ENCODE data around the gene TFF3. TPM values are rescaled to one million over a fixed set of nuclear protein-coding genes. Genes with fewer than 3 reads are reported as not detected.

The TFF3 gene
- total and polyA plus RNA-seq, 10 donors = 28.9 to 123 (median 72.7) TPM

GRCh38 chr21:42272109-42272962 lies 42.9 kb downstream of the TFF3 start:
- H3K27me3 ChIP-seq (replicated peaks in 1 of 7) = no peaks in the 10 kb centered on the region

DNA sequence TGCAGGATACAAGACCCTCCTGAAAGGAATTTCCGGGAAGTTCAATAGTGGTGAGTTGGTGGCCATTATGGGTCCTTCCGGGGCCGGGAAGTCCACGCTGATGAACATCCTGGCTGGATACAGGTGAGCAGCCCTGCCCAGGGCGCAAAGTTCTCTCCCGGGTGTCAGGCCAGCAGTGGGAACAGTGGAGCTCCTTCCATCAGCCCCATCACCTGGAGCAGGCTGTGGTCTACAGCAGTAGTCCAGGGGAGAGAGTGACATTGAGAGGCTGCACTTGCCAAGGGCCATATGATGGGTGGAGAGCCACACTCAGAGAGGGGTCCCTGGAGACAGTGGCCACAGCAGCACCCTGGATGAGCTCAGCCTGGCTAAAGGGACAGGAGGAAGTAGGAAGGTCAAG lies 44.1 kb downstream of the TFF3 start:
- Histone ChIP-seq H3K27me3 (replicated peaks in 1 of 7) (no peaks in the 10 kb centered on the region), H3K27ac (peak overlapping the region in 2 of 8 donors; percentile 29 to 38), H3K36me3 (peaks cover 0 to 56% (median 30%) of the 10 kb centered on the region in 6 donors), H3K9me3 (no peaks in the 10 kb centered on the region), H3K4me3 (no peak overlapping the region), H3K4me1 (peaks cover 12 to 46% (median 36%) of the 10 kb centered on the region in 6 donors)
- TF ChIP-seq POLR2AphosphoS5 (IDR thresholded peaks at IDR 0.05) (no peak), POLR2A (IDR thresholded peaks at IDR 0.05) (no peak)
- TF ChIP-seq, protein P1, sequence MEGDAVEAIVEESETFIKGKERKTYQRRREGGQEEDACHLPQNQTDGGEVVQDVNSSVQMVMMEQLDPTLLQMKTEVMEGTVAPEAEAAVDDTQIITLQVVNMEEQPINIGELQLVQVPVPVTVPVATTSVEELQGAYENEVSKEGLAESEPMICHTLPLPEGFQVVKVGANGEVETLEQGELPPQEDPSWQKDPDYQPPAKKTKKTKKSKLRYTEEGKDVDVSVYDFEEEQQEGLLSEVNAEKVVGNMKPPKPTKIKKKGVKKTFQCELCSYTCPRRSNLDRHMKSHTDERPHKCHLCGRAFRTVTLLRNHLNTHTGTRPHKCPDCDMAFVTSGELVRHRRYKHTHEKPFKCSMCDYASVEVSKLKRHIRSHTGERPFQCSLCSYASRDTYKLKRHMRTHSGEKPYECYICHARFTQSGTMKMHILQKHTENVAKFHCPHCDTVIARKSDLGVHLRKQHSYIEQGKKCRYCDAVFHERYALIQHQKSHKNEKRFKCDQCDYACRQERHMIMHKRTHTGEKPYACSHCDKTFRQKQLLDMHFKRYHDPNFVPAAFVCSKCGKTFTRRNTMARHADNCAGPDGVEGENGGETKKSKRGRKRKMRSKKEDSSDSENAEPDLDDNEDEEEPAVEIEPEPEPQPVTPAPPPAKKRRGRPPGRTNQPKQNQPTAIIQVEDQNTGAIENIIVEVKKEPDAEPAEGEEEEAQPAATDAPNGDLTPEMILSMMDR (IDR thresholded peaks at IDR 0.05 in 8 of 11, conservative IDR thresholded peaks at IDR 0.05 in 3 of 11) = no peak
- no peak for DNase-seq
- intact Hi-C loops (cut with DNase I; ENCODE audit: low total_unique reads) = no loop called here
- 92 to 99% (median 93%) methylated on average over 5 to 6 of the region's 6 CpGs for WGBS, 5 donors

More at GRCh38 chr21:42272109-42272962, 42.9 kb downstream of the TFF3 start:
- no peak for DNase-seq
- Histone ChIP-seq H3K4me3 (no peak overlapping the region), H3K36me3 (peaks cover 0 to 68% (median 36%) of the 10 kb centered on the region in 6 donors), H3K27ac (peak overlapping the region in 1 of 8 donors; percentile 14), H3K4me1 (peaks cover 12 to 48% (median 34%) of the 10 kb centered on the region in 6 donors), H3K9me3 (no peaks in the 10 kb centered on the region)
- WGBS, 5 donors = 89 to 95% (median 93%) methylated on average over 11 to 15 of the region's 15 CpGs
- TF ChIP-seq POLR2AphosphoS5 (IDR thresholded peaks at IDR 0.05) (peak in 1 of 3 donors; percentile 37), POLR2A (IDR thresholded peaks at IDR 0.05) (no peak)
- intact Hi-C loops (cut with DNase I; ENCODE audit: low total_unique reads) = no loop called here

DNA sequence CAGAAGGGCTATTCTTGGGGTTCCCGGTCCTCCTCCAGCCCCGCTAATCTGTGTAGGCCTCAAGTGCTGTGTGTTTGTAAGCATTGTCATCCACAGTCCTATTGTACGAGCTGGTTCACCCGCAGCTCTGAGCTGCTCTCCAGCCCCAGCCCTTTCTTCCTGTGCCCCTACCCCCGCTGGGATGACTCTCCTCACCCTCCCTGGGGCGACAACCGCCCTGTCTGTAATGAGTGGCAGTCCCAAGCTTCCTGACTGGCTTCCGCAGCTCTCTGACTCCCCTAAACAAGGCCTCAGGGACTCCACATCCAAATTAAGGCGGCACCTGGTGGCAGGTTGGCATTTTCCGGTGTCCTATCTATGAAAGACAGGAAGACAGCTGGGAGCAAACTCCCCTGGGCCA lies 45.8 kb downstream of the TFF3 start:
- WGBS, 5 donors = 28 to 54% (median 37%) methylated on average over 10 of the region's 10 CpGs

GRCh38 chr21:42266971-42267556 lies 48.1 kb downstream of the TFF3 start:
- no peak for DNase-seq
- Histone ChIP-seq H3K4me3 (no peak overlapping the region), H3K36me3 (peaks cover 0 to 33% (median 5%) of the 10 kb centered on the region in 6 donors), H3K4me1 (peaks cover 18 to 70% (median 55%) of the 10 kb centered on the region in 6 donors), H3K27me3 (replicated peaks in 1 of 7) (peaks cover 0 to 4% (median 0%) of the 10 kb centered on the region in 7 donors), H3K27ac (peak overlapping the region in 4 of 8 donors; percentile 4 to 72 (median 69)), H3K9me3 (no peaks in the 10 kb centered on the region)
- 53 to 77% (median 72%) methylated on average over 7 of the region's 7 CpGs for WGBS, 5 donors
- TF ChIP-seq POLR2AphosphoS5 (IDR thresholded peaks at IDR 0.05) (no peak), POLR2A (IDR thresholded peaks at IDR 0.05) (no peak)
- TF ChIP-seq, protein P1 (IDR thresholded peaks at IDR 0.05 in 8 of 11, conservative IDR thresholded peaks at IDR 0.05 in 3 of 11) = no peak
- intact Hi-C loops (cut with DNase I; ENCODE audit: low total_unique reads) = no loop called here

More for the DNA sequence above, 45.8 kb downstream of the TFF3 start:
- Histone ChIP-seq H3K4me3 (no peak overlapping the region), H3K36me3 (peaks cover 0 to 55% (median 20%) of the 10 kb centered on the region in 6 donors), H3K27ac (peak overlapping the region in 6 of 8 donors; percentile 48 to 72 (median 63)), H3K9me3 (no peaks in the 10 kb centered on the region), H3K4me1 (peaks cover 12 to 47% (median 35%) of the 10 kb centered on the region in 6 donors), H3K27me3 (replicated peaks in 1 of 7) (no peaks in the 10 kb centered on the region)
- DNase-seq = no peak
- TF ChIP-seq POLR2AphosphoS5 (IDR thresholded peaks at IDR 0.05) (peak in 1 of 3 donors; percentile 32), POLR2A (IDR thresholded peaks at IDR 0.05) (no peak)
- intact Hi-C loops (cut with DNase I; ENCODE audit: low total_unique reads) = no loop called here

Measured in spleen (tissue), 11 donors.